Panc1 (cell line): ENCODE measurements around the gene SLC35A3. TPM values are rescaled to one million over a fixed set of nuclear protein-coding genes. Genes with fewer than 3 reads are reported as not detected.

ENCODE experiments used
- ATAC-seq: fragments of 200-7000 bp; cut with Tn5 transposase; 2 replicates; pipeline ENCODE4 v1.9.1; 2020; ENCODE audit warnings: mild to moderate bottlenecking, moderate library complexity
- BruUV-seq: library from RNA; stranded (reverse); fragments of 400-500 nt; replicated peaks from 2 replicates; lab custom pipeline; 2021; lab: Mats Ljungman, UMichigan
- CTCF ChIA-PET: fragments of 300-600 bp; sonication (Branson Sonifier 250); formaldehyde crosslinking; loops from one replicate; lab custom pipeline; 2022; ENCODE audit warnings: antibody characterized with exemption; lab: Charles Lee
- POLR2A ChIA-PET: fragments of 300-600 bp; sonication (Branson Sonifier 250); formaldehyde crosslinking; loops from one replicate; lab custom pipeline; 2022; ENCODE audit warnings: antibody characterized with exemption; lab: Charles Lee
- DNase-seq: peaks from one replicate; pipeline ENCODE4 v3.0.0-alpha.2; 2010; ENCODE audit warnings: low read depth, low spot score
- H3K27ac ChIP-seq: 2 replicates; pipeline ENCODE4 v1.5.1; 2011; ENCODE audit warnings: mild to moderate bottlenecking, low read length, inconsistent platforms
- H3K27me3 ChIP-seq: fragments of 200-500 bp; sonication (Bioruptor generic); 2 replicates; pipeline ENCODE4 v1.6.0; 2014; ENCODE audit warnings: low read length, inconsistent platforms; ENCODE audit not compliant: control insufficient read depth, insufficient read depth
- H3K36me3 ChIP-seq: fragments of 200-500 bp; sonication (Bioruptor generic); 2 replicates; pipeline ENCODE4 v1.5.1; 2014; ENCODE audit warnings: inconsistent platforms, mild to moderate bottlenecking, low read length, moderate library complexity; ENCODE audit not compliant: control insufficient read depth, insufficient read depth
- H3K4me1 ChIP-seq: 2 replicates; pipeline ENCODE4 v1.5.1; 2011; ENCODE audit warnings: inconsistent platforms, mild to moderate bottlenecking, low read length, moderate library complexity; ENCODE audit not compliant: control insufficient read depth, insufficient read depth
- H3K4me3 ChIP-seq, 2 experiments: 2 replicates each; pipeline ENCODE4 v1.5.1; 2011 to 2012; ENCODE audit warnings: low read depth in 2 of 2, low read length in 2 of 2, mild to moderate bottlenecking in 2 of 2, inconsistent platforms in 1 of 2, moderate library complexity in 1 of 2
- H3K9me3 ChIP-seq: fragments of 200-500 bp; sonication (Bioruptor generic); 2 replicates; pipeline ENCODE4 v1.5.1; 2014; ENCODE audit warnings: low read depth, mild to moderate bottlenecking, inconsistent platforms, low read length, moderate library complexity; ENCODE audit not compliant: control insufficient read depth, insufficient read depth
- POLR2AphosphoS5 ChIP-seq: IDR thresholded peaks from 2 replicates; pipeline ENCODE4 v1.6.1; 2012; ENCODE audit warnings: mild to moderate bottlenecking, low read depth, low read length, moderate library complexity
- SIN3A ChIP-seq: IDR thresholded peaks from 2 replicates; pipeline ENCODE4 v1.6.1; 2012; ENCODE audit warnings: low read depth, mild to moderate bottlenecking, low read length, moderate library complexity, borderline replicate concordance; ENCODE audit not compliant: insufficient read depth
- TCF7L2 ChIP-seq: IDR thresholded peaks from 2 replicates; pipeline ENCODE4 v1.6.1; 2011; ENCODE audit warnings: mild to moderate bottlenecking, low read depth, low read length, inconsistent platforms
- in situ Hi-C: cut with HindIII; loops from 2 replicates; pipeline ENCODE4 v1.10.0; 2016; ENCODE audit warnings: low sequenced_read_pairs, low pct_unique_long_range_greater_than_20kb
- intact Hi-C: fragments of 100-400 bp; cut with micrococcal nuclease; formaldehyde crosslinking; loops from one replicate; pipeline ENCODE4 v1.10.0; 2022; ENCODE audit not compliant: unreplicated experiment
- total RNA-seq: library from RNA; stranded (reverse); gene quantifications from one replicate; pipeline ENCODE4 v1.2.1, GENCODE V29; 2021; ENCODE audit not compliant: unreplicated experiment
- TF ChIP-seq, protein P1 (sequence below): fragments of 450-650 bp; IDR thresholded peaks from 2 replicates; pipeline ENCODE4 v1.5.1; 2017; ENCODE audit warnings: mild to moderate bottlenecking
- TF ChIP-seq, protein P2 (sequence below), 2 experiments: IDR thresholded peaks; 2 replicates each; pipeline ENCODE4 v1.6.1; 2011 to 2012; ENCODE audit warnings: low read depth in 2 of 2, control low read depth in 1 of 2, low read length in 1 of 2, mild to moderate bottlenecking in 1 of 2, moderate library complexity in 1 of 2; ENCODE audit not compliant: insufficient read depth in 1 of 2

SLC35A3 gene
- total RNA-seq, 1 experiment from 2014 or later = 15.9 TPM

DNA sequence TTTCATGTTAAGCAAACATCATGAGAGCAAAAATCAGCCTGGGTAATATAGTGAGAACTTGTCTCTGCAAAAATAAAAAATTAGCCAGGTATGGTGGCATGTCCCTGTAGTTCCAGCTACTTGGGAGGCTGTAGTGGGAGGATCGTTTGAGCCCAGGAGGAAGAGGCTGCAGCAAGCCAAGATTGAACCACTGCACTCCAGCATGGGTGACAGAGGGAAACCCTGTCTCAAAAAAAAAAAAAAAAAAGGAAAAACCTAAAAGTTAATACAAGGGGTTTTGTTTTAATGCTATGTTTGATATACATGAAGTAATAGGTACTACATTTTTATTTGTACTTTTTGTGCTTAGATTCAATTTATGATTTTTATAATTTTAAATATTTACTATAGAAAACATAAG is 27.1 kb upstream of the SLC35A3 start:
- Histone ChIP-seq H3K27ac (no peak overlapping the region), H3K9me3 (no peaks in the 10 kb centered on the region), H3K4me1 (no peaks in the 10 kb centered on the region), H3K27me3 (no peaks in the 10 kb centered on the region), H3K4me3 (no peak overlapping the region), H3K36me3 (no peaks in the 10 kb centered on the region)
- DNase-seq (no peak), ATAC-seq (no peak)
- CTCF ChIA-PET = no interaction called here
- BruUV-seq = no TSS peak
- in situ Hi-C loops (no loop called here), intact Hi-C loops (no loop called here)
- POLR2A ChIA-PET = no interaction called here
- TF ChIP-seq SIN3A = no peak
- TF ChIP-seq, protein P1, sequence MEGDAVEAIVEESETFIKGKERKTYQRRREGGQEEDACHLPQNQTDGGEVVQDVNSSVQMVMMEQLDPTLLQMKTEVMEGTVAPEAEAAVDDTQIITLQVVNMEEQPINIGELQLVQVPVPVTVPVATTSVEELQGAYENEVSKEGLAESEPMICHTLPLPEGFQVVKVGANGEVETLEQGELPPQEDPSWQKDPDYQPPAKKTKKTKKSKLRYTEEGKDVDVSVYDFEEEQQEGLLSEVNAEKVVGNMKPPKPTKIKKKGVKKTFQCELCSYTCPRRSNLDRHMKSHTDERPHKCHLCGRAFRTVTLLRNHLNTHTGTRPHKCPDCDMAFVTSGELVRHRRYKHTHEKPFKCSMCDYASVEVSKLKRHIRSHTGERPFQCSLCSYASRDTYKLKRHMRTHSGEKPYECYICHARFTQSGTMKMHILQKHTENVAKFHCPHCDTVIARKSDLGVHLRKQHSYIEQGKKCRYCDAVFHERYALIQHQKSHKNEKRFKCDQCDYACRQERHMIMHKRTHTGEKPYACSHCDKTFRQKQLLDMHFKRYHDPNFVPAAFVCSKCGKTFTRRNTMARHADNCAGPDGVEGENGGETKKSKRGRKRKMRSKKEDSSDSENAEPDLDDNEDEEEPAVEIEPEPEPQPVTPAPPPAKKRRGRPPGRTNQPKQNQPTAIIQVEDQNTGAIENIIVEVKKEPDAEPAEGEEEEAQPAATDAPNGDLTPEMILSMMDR = no peak
- TF ChIP-seq POLR2AphosphoS5 = no peak
- TF ChIP-seq, protein P2, sequence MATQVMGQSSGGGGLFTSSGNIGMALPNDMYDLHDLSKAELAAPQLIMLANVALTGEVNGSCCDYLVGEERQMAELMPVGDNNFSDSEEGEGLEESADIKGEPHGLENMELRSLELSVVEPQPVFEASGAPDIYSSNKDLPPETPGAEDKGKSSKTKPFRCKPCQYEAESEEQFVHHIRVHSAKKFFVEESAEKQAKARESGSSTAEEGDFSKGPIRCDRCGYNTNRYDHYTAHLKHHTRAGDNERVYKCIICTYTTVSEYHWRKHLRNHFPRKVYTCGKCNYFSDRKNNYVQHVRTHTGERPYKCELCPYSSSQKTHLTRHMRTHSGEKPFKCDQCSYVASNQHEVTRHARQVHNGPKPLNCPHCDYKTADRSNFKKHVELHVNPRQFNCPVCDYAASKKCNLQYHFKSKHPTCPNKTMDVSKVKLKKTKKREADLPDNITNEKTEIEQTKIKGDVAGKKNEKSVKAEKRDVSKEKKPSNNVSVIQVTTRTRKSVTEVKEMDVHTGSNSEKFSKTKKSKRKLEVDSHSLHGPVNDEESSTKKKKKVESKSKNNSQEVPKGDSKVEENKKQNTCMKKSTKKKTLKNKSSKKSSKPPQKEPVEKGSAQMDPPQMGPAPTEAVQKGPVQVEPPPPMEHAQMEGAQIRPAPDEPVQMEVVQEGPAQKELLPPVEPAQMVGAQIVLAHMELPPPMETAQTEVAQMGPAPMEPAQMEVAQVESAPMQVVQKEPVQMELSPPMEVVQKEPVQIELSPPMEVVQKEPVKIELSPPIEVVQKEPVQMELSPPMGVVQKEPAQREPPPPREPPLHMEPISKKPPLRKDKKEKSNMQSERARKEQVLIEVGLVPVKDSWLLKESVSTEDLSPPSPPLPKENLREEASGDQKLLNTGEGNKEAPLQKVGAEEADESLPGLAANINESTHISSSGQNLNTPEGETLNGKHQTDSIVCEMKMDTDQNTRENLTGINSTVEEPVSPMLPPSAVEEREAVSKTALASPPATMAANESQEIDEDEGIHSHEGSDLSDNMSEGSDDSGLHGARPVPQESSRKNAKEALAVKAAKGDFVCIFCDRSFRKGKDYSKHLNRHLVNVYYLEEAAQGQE (IDR thresholded peaks at IDR 0.05; ENCODE audit: insufficient read depth in 1 of 2, low read depth in 2 of 2, low read length in 1 of 2) = no peak
- no peak for TF ChIP-seq TCF7L2

DNA sequence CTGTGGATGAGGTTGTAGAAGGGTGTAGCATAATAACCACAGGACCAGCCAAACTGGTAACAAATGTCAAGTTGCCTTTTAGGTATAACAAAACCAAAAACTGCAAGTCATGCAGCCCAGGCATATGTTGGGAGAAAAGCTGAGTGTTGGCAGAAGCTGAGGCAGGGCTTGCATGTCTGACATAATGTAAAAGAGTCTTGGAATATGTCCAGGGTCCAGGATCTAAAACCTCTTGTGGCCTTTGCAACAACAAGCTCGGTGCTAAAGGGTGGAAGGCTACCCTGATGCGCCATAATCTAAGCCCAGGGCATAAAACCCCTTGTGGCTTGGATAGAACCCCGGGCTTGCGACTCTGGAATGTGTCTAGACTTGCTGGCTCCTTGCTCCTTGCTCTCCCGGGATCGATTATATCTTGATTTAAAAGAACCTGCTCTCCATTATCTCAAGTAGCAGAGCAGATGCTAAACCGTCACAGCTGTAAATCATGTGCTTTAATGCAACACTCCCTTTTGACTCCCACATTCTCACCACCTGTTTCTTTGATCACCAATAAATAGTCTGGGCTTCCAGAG is 26.5 kb upstream of the SLC35A3 start:
- no peaks in the 10 kb centered on the region for H3K27me3 ChIP-seq
- ChIA-PET CTCF (no interaction called here), POLR2A (no interaction called here)
- no peaks in the 10 kb centered on the region for H3K4me1 ChIP-seq
- no peak for TF ChIP-seq SIN3A
- no peak for TF ChIP-seq POLR2AphosphoS5
- TF ChIP-seq, protein P2 (IDR thresholded peaks at IDR 0.05; ENCODE audit: insufficient read depth in 1 of 2, low read depth in 2 of 2, low read length in 1 of 2) = no peak
- no peak for TF ChIP-seq TCF7L2
- TF ChIP-seq, protein P1 = no peak
- BruUV-seq = no TSS peak
- H3K27ac ChIP-seq = no peak overlapping the region
- H3K9me3 ChIP-seq = no peaks in the 10 kb centered on the region
- no peak for ATAC-seq
- no peaks in the 10 kb centered on the region for H3K36me3 ChIP-seq
- in situ Hi-C loops (no loop called here), intact Hi-C loops (no loop called here)
- H3K4me3 ChIP-seq = no peak overlapping the region
- DNase-seq = no peak
